H1 (cell line): ENCODE measurements around the gene PPARA. TPM values are rescaled to one million over a fixed set of nuclear protein-coding genes. Genes with fewer than 3 reads are reported as not detected.

Experiments
- CTCF ChIA-PET: fragments of 300-600 bp; sonication (Branson Sonifier 250); formaldehyde crosslinking; loops from one replicate; lab custom pipeline; 2021; ENCODE audit not compliant: partially characterized antibody; lab: Charles Lee
- POLR2A ChIA-PET: fragments of 300-600 bp; sonication (Branson Sonifier 250); formaldehyde crosslinking; loops from one replicate; lab custom pipeline; 2021; ENCODE audit warnings: inconsistent platforms; ENCODE audit not compliant: partially characterized antibody; lab: Charles Lee
- DNase-seq, 2 experiments: peaks; one replicate each; pipeline versions ENCODE4 v3.0.0 to v3.0.0-alpha.2; 2010 to 2022; ENCODE audit warnings: low spot score in 2 of 2, low read depth in 1 of 2, mixed read lengths in 1 of 2
- FAIRE-seq: peaks from 2 replicates; lab custom pipeline; 2011; peaks lifted over from hg19 to GRCh38; lab: Jason Lieb, UNC
- H2AFZ ChIP-seq: 2 replicates; pipeline ENCODE4 v1.8.1; 2012; ENCODE audit warnings: low read length, inconsistent platforms
- H2AK5ac ChIP-seq: 2 replicates; pipeline ENCODE4 v1.6.1; 2013; ENCODE audit warnings: low read depth, low read length
- H2BK120ac ChIP-seq: replicated peaks from 2 replicates; pipeline ENCODE3; 2013; ENCODE audit warnings: low read depth, low read length, inconsistent platforms
- H2BK12ac ChIP-seq: 2 replicates; pipeline ENCODE4 v1.6.1; 2013; ENCODE audit warnings: low read depth, low read length
- H2BK15ac ChIP-seq: 2 replicates; pipeline ENCODE4 v1.6.1; 2013; ENCODE audit warnings: low read length
- H2BK20ac ChIP-seq: 2 replicates; pipeline ENCODE4 v1.6.1; 2013; ENCODE audit warnings: low read length
- H2BK5ac ChIP-seq: 2 replicates; pipeline ENCODE4 v1.6.1; 2013; ENCODE audit warnings: low read depth, low read length
- H3K14ac ChIP-seq: 2 replicates; pipeline ENCODE4 v1.6.1; 2013; ENCODE audit warnings: inconsistent platforms; ENCODE audit not compliant: insufficient read length
- H3K18ac ChIP-seq: 2 replicates; pipeline ENCODE4 v1.6.1; 2013; ENCODE audit warnings: low read length; ENCODE audit errors: extremely low read depth
- H3K23ac ChIP-seq: 2 replicates; pipeline ENCODE4 v1.6.1; 2013; ENCODE audit warnings: inconsistent platforms; ENCODE audit not compliant: insufficient read length
- H3K23me2 ChIP-seq: 2 replicates; pipeline ENCODE4 v1.6.1; 2013; ENCODE audit warnings: low read depth, low read length
- H3K27ac ChIP-seq: 2 replicates; pipeline ENCODE4 v1.6.1; 2011; ENCODE audit warnings: low read depth, low read length, inconsistent platforms
- H3K27me3 ChIP-seq, 4 experiments: replicated peaks in 1 of 4; 1 replicate in 1 of 4; 2 replicates in 3 of 4; pipeline versions ENCODE4 v1.6.1 to v1.8.1; 2011 to 2013; ENCODE audit warnings: low read length in 3 of 4, mild to moderate bottlenecking in 3 of 4, inconsistent platforms in 2 of 4, mixed read lengths in 2 of 4, moderate library complexity in 1 of 4; ENCODE audit not compliant: control insufficient read depth in 3 of 4, insufficient read depth in 3 of 4; ENCODE audit errors: extremely low read depth in 1 of 4
- H3K36me3 ChIP-seq, 4 experiments: 2 replicates each; pipeline versions ENCODE4 v1.6.1 to v1.8.1; 2011 to 2013; ENCODE audit warnings: mild to moderate bottlenecking in 4 of 4, low read length in 3 of 4, moderate library complexity in 2 of 4, control low read depth in 1 of 4, inconsistent platforms in 1 of 4; ENCODE audit not compliant: insufficient read depth in 4 of 4, control insufficient read depth in 2 of 4
- H3K4ac ChIP-seq: replicated peaks from 2 replicates; pipeline ENCODE3; 2013; ENCODE audit warnings: low read length, low read depth, mixed read lengths, inconsistent platforms; ENCODE audit not compliant: insufficient read length
- H3K4me1 ChIP-seq, 4 experiments: replicated peaks in 1 of 4; 1 replicate in 1 of 4; 2 replicates in 3 of 4; pipeline versions ENCODE4 v1.6.1 to v1.8.1; 2011 to 2013; ENCODE audit warnings: low read length in 3 of 4, inconsistent platforms in 2 of 4, mixed read lengths in 1 of 4; ENCODE audit not compliant: insufficient read depth in 4 of 4, control insufficient read depth in 3 of 4
- H3K4me2 ChIP-seq, 2 experiments: 2 replicates each; pipeline versions ENCODE4 v1.6.1 to v1.8.1; 2011 to 2013; ENCODE audit warnings: low read depth in 2 of 2, low read length in 2 of 2, control low read depth in 1 of 2, inconsistent platforms in 1 of 2, mild to moderate bottlenecking in 1 of 2; ENCODE audit not compliant: insufficient read depth in 1 of 2
- H3K4me3 ChIP-seq, 4 experiments: fragments of 200-600, 300-600 bp in 1 of 4; sonication (generic), shearing (Covaris generic), sonication (Bioruptor Twin) in 1 of 4; 2 replicates each; pipeline versions ENCODE4 v1.5.1 to v1.8.1; 2011 to 2016; ENCODE audit warnings: low read length in 4 of 4, low read depth in 3 of 4, control low read depth in 2 of 4, inconsistent platforms in 2 of 4, mild to moderate bottlenecking in 2 of 4, mixed read lengths in 1 of 4, moderate library complexity in 1 of 4; ENCODE audit not compliant: insufficient read depth in 2 of 4; ENCODE audit errors: extremely low read depth in 1 of 4
- H3K56ac ChIP-seq: replicated peaks from 2 replicates; pipeline ENCODE3; 2013; ENCODE audit warnings: low read depth, mild to moderate bottlenecking, mixed read lengths, low read length, inconsistent platforms; ENCODE audit not compliant: insufficient read length
- H3K79me1 ChIP-seq: 2 replicates; pipeline ENCODE4 v1.6.1; 2013; ENCODE audit warnings: low read depth, low read length, control low read depth
- H3K79me2 ChIP-seq, 2 experiments: 2 replicates each; pipeline versions ENCODE4 v1.6.1 to v1.8.1; 2012 to 2013; ENCODE audit warnings: low read length in 2 of 2, mild to moderate bottlenecking in 2 of 2, inconsistent platforms in 1 of 2; ENCODE audit not compliant: insufficient read depth in 2 of 2, control insufficient read depth in 1 of 2
- H3K9ac ChIP-seq, 4 experiments: replicated peaks in 1 of 4; 1 replicate in 1 of 4; 2 replicates in 3 of 4; pipeline versions ENCODE4 v1.6.1 to v1.8.1; 2011 to 2013; ENCODE audit warnings: low read depth in 3 of 4, low read length in 3 of 4, control low read depth in 2 of 4, mild to moderate bottlenecking in 2 of 4, moderate library complexity in 2 of 4, inconsistent platforms in 1 of 4; ENCODE audit errors: extremely low read depth in 1 of 4
- H3K9me3 ChIP-seq, 2 experiments: 2 replicates each; pipeline versions ENCODE4 v1.6.1 to v1.8.1; 2012 to 2013; ENCODE audit warnings: mild to moderate bottlenecking in 2 of 2, moderate library complexity in 2 of 2, control low read depth in 1 of 2, inconsistent platforms in 1 of 2, low read depth in 1 of 2, low read length in 1 of 2, mixed read lengths in 1 of 2; ENCODE audit not compliant: insufficient read depth in 2 of 2
- H4K20me1 ChIP-seq, 2 experiments: replicated peaks in 1 of 2; 2 replicates each; pipeline versions ENCODE3 to v1.8.1; 2011 to 2013; ENCODE audit warnings: inconsistent platforms in 2 of 2, low read length in 2 of 2, mild to moderate bottlenecking in 1 of 2; ENCODE audit not compliant: insufficient read depth in 2 of 2, control insufficient read depth in 1 of 2
- H4K5ac ChIP-seq: 2 replicates; pipeline ENCODE4 v1.6.1; 2013; ENCODE audit warnings: low read length, low read depth, mixed read lengths, inconsistent platforms; ENCODE audit not compliant: insufficient read length
- H4K8ac ChIP-seq: 2 replicates; pipeline ENCODE4 v1.8.0; 2013; ENCODE audit warnings: mild to moderate bottlenecking, moderate library complexity, low read length, inconsistent platforms; ENCODE audit not compliant: insufficient read depth; ENCODE audit errors: extremely low read depth
- H4K91ac ChIP-seq: replicated peaks from 2 replicates; pipeline ENCODE3; 2013; ENCODE audit warnings: low read length, mixed read lengths, inconsistent platforms; ENCODE audit not compliant: insufficient read length
- CBX5 ChIP-seq: fragments of 300-800, 300-1000 bp; sonication (generic); IDR thresholded peaks from 2 replicates; pipeline ENCODE4 v1.7.1; 2016; ENCODE audit warnings: antibody characterized with exemption, low read length, low read depth
- CBX8 ChIP-seq: fragments of 300-800, 300-1000 bp; sonication (generic); IDR thresholded peaks from 2 replicates; pipeline ENCODE4 v1.7.1; 2016; ENCODE audit warnings: low read depth, low read length, borderline replicate concordance
- CTBP2 ChIP-seq: IDR thresholded peaks from 2 replicates; pipeline ENCODE4 v1.7.0; 2011; ENCODE audit warnings: borderline replicate concordance, mild to moderate bottlenecking, moderate library complexity, mixed read lengths, low read length; ENCODE audit not compliant: insufficient read depth, insufficient read length
- POLR2AphosphoS5 ChIP-seq: IDR thresholded peaks from 2 replicates; pipeline ENCODE4 v1.6.1; 2011; ENCODE audit warnings: low read depth, low read length
- POU5F1 ChIP-seq: IDR thresholded peaks from 2 replicates; pipeline ENCODE4 v1.6.1; 2011; ENCODE audit warnings: low read depth, mild to moderate bottlenecking, low read length, moderate library complexity
- SIX5 ChIP-seq: IDR thresholded peaks from 2 replicates; pipeline ENCODE4 v1.6.1; 2011; ENCODE audit warnings: mild to moderate bottlenecking, low read depth, low read length
- TEAD4 ChIP-seq: IDR thresholded peaks from 2 replicates; pipeline ENCODE4 v1.6.1; 2012; ENCODE audit warnings: low read depth, low read length, inconsistent platforms, mixed read lengths
- USF2 ChIP-seq: IDR thresholded peaks from 2 replicates; pipeline ENCODE4 v1.6.1; 2011; ENCODE audit warnings: low read length, improper control_type of control experiment
- WGBS, 2 experiments: shearing (Covaris generic) in 1 of 2; methylation state at CpG; one replicate each; pipeline versions ENCODE4 v1.1.6 to v1.1.7; 2013 to 2015; ENCODE audit warnings: low lambda C conversion rate in 2 of 2, mixed read lengths in 2 of 2, inconsistent platforms in 1 of 2, low coverage in 1 of 2, missing lambda C conversion rate in 1 of 2; ENCODE audit not compliant: insufficient replicate concordance in 2 of 2, insufficient coverage in 1 of 2, insufficient read length in 1 of 2; ENCODE audit errors: extremely low coverage in 1 of 2, missing lambda C conversion rate in 1 of 2; 5-methylcytosine and 5-hydroxymethylcytosine counted together
- polyA plus RNA-seq, 7 experiments: library from polyadenylated mRNA; depleted of rRNA in 3 of 7; stranded (reverse) in 5 of 7; unstranded in 2 of 7; fragments of >200 nt in 5 of 7; fragments of 200-250 nt in 2 of 7; gene quantifications; 1 replicate in 5 of 7; 2 replicates in 1 of 7; 4 replicates in 1 of 7; pipeline versions ENCODE4 v1.2.1 to v1.2.3, GENCODE V29; 2011 to 2013; ENCODE audit warnings: missing spikeins in 2 of 7, mixed read lengths in 2 of 7
- total RNA-seq: library from RNA; stranded (reverse); fragmentation: NEBNext Ultra II Directional; extraction: Animal tissue kit (Norgen Biotek cat#: 25700); gene quantifications from 2 replicates; pipeline ENCODE4 v1.2.1, GENCODE V29; 2021

Gene PPARA
- total and polyA plus RNA-seq, 2 of the 8 experiments (the other 6 are each of a cell fraction or from before 2014, with no cell fraction given): 3.1 to 8.2 TPM

GRCh38 chr22:46102752-46103151 is 47.6 kb upstream of the PPARA start:
- Histone ChIP-seq H2BK12ac (no peak overlapping the region), H3K18ac (no peak overlapping the region)
- CTCF ChIA-PET: interaction anchor here (1.2 to 2.5 kb wide), 4 partner anchors 9 to 97 kb away, joined by 4 to 9 read pairs (median 7); no protein-coding TSS in a partner anchor
- TF ChIP-seq CBX5 (no peak), POU5F1 (no peak), SIX5 (no peak), POLR2AphosphoS5 (no peak), USF2 (no peak), CBX8 (no peak), CTBP2 (no peak), TEAD4 (no peak)
- TF ChIP-seq, all 59 proteins: peak for 0
- Histone ChIP-seq H3K23ac (no peak overlapping the region), H3K14ac (no peak overlapping the region), H3K27me3 (no peaks in the 10 kb centered on the region), H4K20me1 (peaks cover 0 to 2% of the 10 kb centered on the region in 2 experiments), H2BK20ac (no peak overlapping the region), H4K8ac (peak overlapping the region; percentile 5; the same call in 1 of the 2 replicates), H3K9ac (no peak overlapping the region), H3K79me1 (no peaks in the 10 kb centered on the region), H2AK5ac (no peak overlapping the region), H4K5ac (no peak overlapping the region), H2AFZ (no peak overlapping the region), H3K36me3 (no peaks in the 10 kb centered on the region), H3K4me1 (no peaks in the 10 kb centered on the region; a peak in 2 of 7 replicates), H3K23me2 (no peaks in the 10 kb centered on the region), H3K56ac (no peak overlapping the region), H2BK5ac (no peak overlapping the region), H2BK15ac (no peak overlapping the region), H4K91ac (no peak overlapping the region), H3K27ac (no peak overlapping the region), H3K9me3 (no peaks in the 10 kb centered on the region), H3K4me3 (no peak overlapping the region), H2BK120ac (no peak overlapping the region), H3K4ac (no peak overlapping the region), H3K4me2 (no peak overlapping the region), H3K79me2 (no peaks in the 10 kb centered on the region)
- POLR2A ChIA-PET: no interaction called here
- WGBS, 2 experiments: 85% methylated on average over 12 of the region's 13 CpGs; no CpG with 5 or more reads in 1 of the 2 experiments
- no peak for FAIRE-seq
- no peak for DNase-seq
